SK-N-MC (cell line): ENCODE measurements around the gene NCAPD2.

Experiments
- EZH2 ChIP-seq: fragments of 200-600 bp; sonication (generic); IDR thresholded peaks from one replicate; pipeline ENCODE4 v1.6.1; 2017; ENCODE audit warnings: antibody characterized with exemption
- FOXP2 ChIP-seq: optimal IDR thresholded peaks from 2 replicates; pipeline ENCODE3; 2011; ENCODE audit warnings: mild to moderate bottlenecking, moderate library complexity; ENCODE audit not compliant: insufficient read depth; ENCODE audit errors: extremely low read length, control extremely low read depth
- POLR2AphosphoS5 ChIP-seq: IDR thresholded peaks from 2 replicates; pipeline ENCODE4 v1.6.1; 2012; ENCODE audit warnings: mild to moderate bottlenecking, low read depth, low read length, borderline replicate concordance

- TF ChIP-seq POLR2AphosphoS5 (no peak), EZH2 (no peak), FOXP2 (no peak)
Measured at GRCh38 chr12:6524648-6525047, 30.7 kb downstream of the NCAPD2 start.
